Spleen (tissue), 11 donors: ENCODE results near the gene FILIP1. TPM values are rescaled to one million over a fixed set of nuclear protein-coding genes. Genes with fewer than 3 reads are reported as not detected.

Experiments
- DNase-seq: peaks from one replicate; pipeline ENCODE4 v3.0.0-alpha.2; 2020
- H3K27ac ChIP-seq, 8 donors: fragments of 200-600 bp; sonication (generic) in 7 of 8; 1 replicate in 4 of 8; 2 replicates in 4 of 8; pipeline versions ENCODE4 v1.5.0 to v1.8.0; 2016 to 2021; ENCODE audit warnings: inconsistent platforms in 4 of 8, mild to moderate bottlenecking in 4 of 8, moderate library complexity in 1 of 8
- H3K27me3 ChIP-seq, 7 donors: fragments of 200-600 bp; sonication (generic) in 6 of 7; replicated peaks in 1 of 7; 1 replicate in 4 of 7; 2 replicates in 3 of 7; pipeline versions ENCODE4 v1.5.0 to v1.8.0; 2016 to 2021; ENCODE audit warnings: inconsistent platforms in 3 of 7, mild to moderate bottlenecking in 1 of 7
- H3K36me3 ChIP-seq, 6 donors: fragments of 200-600 bp; sonication (generic) in 5 of 6; 1 replicate in 4 of 6; 2 replicates in 2 of 6; pipeline versions ENCODE4 v1.5.0 to v1.8.0; 2016 to 2021; ENCODE audit warnings: inconsistent platforms in 2 of 6
- H3K4me1 ChIP-seq, 6 donors: fragments of 200-600 bp; sonication (generic) in 5 of 6; 1 replicate in 3 of 6; 2 replicates in 3 of 6; pipeline versions ENCODE4 v1.5.0 to v1.8.0; 2016 to 2021; ENCODE audit warnings: inconsistent platforms in 3 of 6
- H3K4me3 ChIP-seq, 8 donors: fragments of 200-600 bp; sonication (generic) in 7 of 8; 1 replicate in 4 of 8; 2 replicates in 4 of 8; pipeline versions ENCODE4 v1.5.0 to v1.8.0; 2016 to 2021; ENCODE audit warnings: inconsistent platforms in 4 of 8, mild to moderate bottlenecking in 4 of 8, moderate library complexity in 2 of 8
- H3K9me3 ChIP-seq, 8 donors: fragments of 200-600 bp; sonication (generic) in 7 of 8; 1 replicate in 4 of 8; 2 replicates in 4 of 8; pipeline versions ENCODE4 v1.5.0 to v1.8.0; 2016 to 2021; ENCODE audit warnings: inconsistent platforms in 4 of 8
- CTCF ChIP-seq, 11 experiments: fragments of 200-600 bp in 7 of 11; fragments of 450-650 bp in 4 of 11; sonication (generic) in 4 of 11; IDR thresholded peaks in 8 of 11; conservative IDR thresholded peaks in 3 of 11; 1 replicate in 7 of 11; 2 replicates in 4 of 11; pipeline versions ENCODE4 v1.4.0 to v1.8.0; 2016 to 2021; ENCODE audit warnings: antibody characterized with exemption in 11 of 11, inconsistent platforms in 4 of 11, mild to moderate bottlenecking in 1 of 11
- POLR2A ChIP-seq, 3 donors: fragments of 450-650 bp; IDR thresholded peaks; one replicate each; pipeline ENCODE4 v1.5.1; 2017; ENCODE audit warnings: antibody characterized with exemption in 3 of 3, mild to moderate bottlenecking in 1 of 3
- POLR2AphosphoS5 ChIP-seq, 3 donors: sonication (generic); formaldehyde crosslinking; IDR thresholded peaks; one replicate each; pipeline ENCODE4 v1.5.1; 2017; ENCODE audit warnings: antibody characterized with exemption in 3 of 3
- WGBS, 5 donors: extraction: QIAGEN DNeasy Blood & Tissue Kit in 3 of 5; methylation state at CpG; one replicate each; pipeline versions ENCODE4 v1.1.5 to v1.1.7; 2013 to 2018; 5-methylcytosine and 5-hydroxymethylcytosine counted together
- intact Hi-C: fragments of 100-400 bp; cut with DNase I; formaldehyde crosslinking; loops from one replicate; pipeline ENCODE4 v1.15.0; 2023; ENCODE audit warnings: low total_unique reads
- polyA plus RNA-seq, 3 donors: library from polyadenylated mRNA; stranded (reverse); fragments of 200-250 nt; gene quantifications; one replicate each; pipeline ENCODE4 v1.2.1, GENCODE V29; 2013
- total RNA-seq, 7 donors: library from RNA; depleted of rRNA in 3 of 7; stranded (reverse); fragments of >200 nt in 3 of 7; fragmentation: NEBNext Ultra II Directional in 4 of 7; extraction: Animal tissue kit (Norgen Biotek cat#: 25700) in 4 of 7; gene quantifications; one replicate each; pipeline versions ENCODE4 v1.1.0 to v1.2.1, GENCODE V29; 2016 to 2021
- donor health status: healthy with polysubstance abuse.
- donor health status: DM: no; HTN: no; CAD: no; lungs with moderate emphysema.
- donor health status: DM: no; HTN: no; CAD: no.
- donor health status: Bipolar disorder and iron deficiency.
- donor health status: healthy.
- donor health status: DM: no; HTN: no; CAD: no.
- donor health status: DM: yes; HTN: yes; CAD: no.

Gene FILIP1
- total and polyA plus RNA-seq, 10 donors: 0.11 to 0.59 (median 0.38) TPM

- no peak for TF ChIP-seq CTCF (IDR thresholded peaks at IDR 0.05 in 8 of 11, conservative IDR thresholded peaks at IDR 0.05 in 3 of 11)
- no peak for TF ChIP-seq POLR2A (IDR thresholded peaks at IDR 0.05)
- TF ChIP-seq POLR2AphosphoS5 (IDR thresholded peaks at IDR 0.05): no peak
- no peak for DNase-seq
- no peaks in the 10 kb centered on the region for H3K36me3 ChIP-seq
- no peak overlapping the region for H3K27ac ChIP-seq
- 57 to 80% (median 70%) methylated on average over 4 of the region's 4 CpGs for WGBS, 5 donors
- H3K4me1 ChIP-seq: no peaks in the 10 kb centered on the region
- no peaks in the 10 kb centered on the region for H3K27me3 ChIP-seq
- H3K4me3 ChIP-seq: no peak overlapping the region
- intact Hi-C loops: no loop called here
- no peaks in the 10 kb centered on the region for H3K9me3 ChIP-seq
Observed at GRCh38 chr6:75397656-75398465, 95.7 kb downstream of the FILIP1 start.

GRCh38 chr6:75397171-75397570, 96.4 kb downstream of the FILIP1 start:
- intact Hi-C loops: no loop called here
- no peak overlapping the region for H3K27ac ChIP-seq

GRCh38 chr6:75396005-75396800, 97.4 kb downstream of the FILIP1 start:
- 86 to 95% (median 91%) methylated on average over 6 of the region's 6 CpGs for WGBS, 5 donors
- Histone ChIP-seq H3K27me3 (no peaks in the 10 kb centered on the region), H3K27ac (no peak overlapping the region), H3K4me1 (no peaks in the 10 kb centered on the region), H3K9me3 (no peaks in the 10 kb centered on the region), H3K4me3 (no peak overlapping the region), H3K36me3 (no peaks in the 10 kb centered on the region)
- intact Hi-C loops: no loop called here
- no peak for TF ChIP-seq POLR2AphosphoS5 (IDR thresholded peaks at IDR 0.05)
- no peak for TF ChIP-seq CTCF (IDR thresholded peaks at IDR 0.05 in 8 of 11, conservative IDR thresholded peaks at IDR 0.05 in 3 of 11)
- TF ChIP-seq POLR2A (IDR thresholded peaks at IDR 0.05): no peak
- DNase-seq: no peak

More at GRCh38 chr6:75397171-75397570, 96.4 kb downstream of the FILIP1 start:
- Histone ChIP-seq H3K27me3 (no peaks in the 10 kb centered on the region), H3K36me3 (no peaks in the 10 kb centered on the region), H3K4me1 (no peaks in the 10 kb centered on the region), H3K9me3 (no peaks in the 10 kb centered on the region), H3K4me3 (no peak overlapping the region)
- TF ChIP-seq CTCF (IDR thresholded peaks at IDR 0.05 in 8 of 11, conservative IDR thresholded peaks at IDR 0.05 in 3 of 11): no peak
- no peak for TF ChIP-seq POLR2AphosphoS5 (IDR thresholded peaks at IDR 0.05)
- TF ChIP-seq POLR2A (IDR thresholded peaks at IDR 0.05): no peak
- DNase-seq: no peak

GRCh38 chr6:75393806-75394205, 99.8 kb downstream of the FILIP1 start:
- intact Hi-C loops: no loop called here
- no peak overlapping the region for H3K4me3 ChIP-seq
- no peaks in the 10 kb centered on the region for H3K36me3 ChIP-seq
- DNase-seq: no peak
- no peaks in the 10 kb centered on the region for H3K27me3 ChIP-seq
- no peaks in the 10 kb centered on the region for H3K4me1 ChIP-seq
- no peaks in the 10 kb centered on the region for H3K9me3 ChIP-seq
- no peak overlapping the region for H3K27ac ChIP-seq
- TF ChIP-seq POLR2A (IDR thresholded peaks at IDR 0.05): no peak
- TF ChIP-seq CTCF (IDR thresholded peaks at IDR 0.05 in 8 of 11, conservative IDR thresholded peaks at IDR 0.05 in 3 of 11): no peak
- no peak for TF ChIP-seq POLR2AphosphoS5 (IDR thresholded peaks at IDR 0.05)
